Smooth muscle cell (in vitro differentiated cells): ENCODE results near the gene DENND11. TPM values are rescaled to one million over a fixed set of nuclear protein-coding genes. Genes with fewer than 3 reads are reported as not detected.
"Not testable (repeated sequence)": the region's sequence is repeated elsewhere in the genome, so short reads cannot be mapped to it uniquely, and the experiment has no call there.

Experiments
- DNase-seq: peaks from one replicate; lab custom pipeline; 2025; ENCODE audit not compliant: unreplicated experiment; lab: John Stamatoyannopoulos, UW
- H2AFZ ChIP-seq: fragments of 200-600 bp; sonication (generic); 2 replicates; pipeline ENCODE4 v1.6.0; 2016; ENCODE audit warnings: antibody characterized with exemption, low read depth, mild to moderate bottlenecking
- H3F3A ChIP-seq: fragments of 200-600 bp; sonication (generic); 2 replicates; pipeline ENCODE4 v1.6.0; 2017; ENCODE audit warnings: antibody characterized with exemption, low read depth
- H3K27ac ChIP-seq: fragments of 200-600 bp; sonication (generic); 2 replicates; pipeline ENCODE4 v1.5.1; 2016; ENCODE audit warnings: low read depth, mild to moderate bottlenecking
- H3K27me3 ChIP-seq: fragments of 200-600 bp; sonication (generic); 2 replicates; pipeline ENCODE4 v1.6.1; 2016; ENCODE audit warnings: low read depth, mild to moderate bottlenecking
- H3K36me3 ChIP-seq: fragments of 200-600 bp; sonication (generic); 2 replicates; pipeline ENCODE4 v1.5.1; 2016; ENCODE audit warnings: low read depth
- H3K4me1 ChIP-seq: fragments of 200-600 bp; sonication (generic); 2 replicates; pipeline ENCODE4 v1.5.1; 2016; ENCODE audit warnings: low read depth
- H3K4me2 ChIP-seq: fragments of 200-600 bp; sonication (generic); 2 replicates; pipeline ENCODE4 v1.6.0; 2016; ENCODE audit warnings: mild to moderate bottlenecking
- H3K4me3 ChIP-seq: fragments of 200-600 bp; sonication (generic); 2 replicates; pipeline ENCODE4 v1.5.1; 2016; ENCODE audit warnings: mild to moderate bottlenecking
- H3K79me2 ChIP-seq: fragments of 200-600 bp; sonication (generic); 2 replicates; pipeline ENCODE4 v1.6.0; 2016; ENCODE audit warnings: low read depth, mild to moderate bottlenecking
- H3K9ac ChIP-seq: fragments of 200-600 bp; sonication (generic); 2 replicates; pipeline ENCODE4 v1.6.0; 2016; ENCODE audit warnings: low read depth
- H3K9me3 ChIP-seq: fragments of 200-600 bp; sonication (generic); replicated peaks from 2 replicates; pipeline ENCODE4 v1.5.1; 2016; ENCODE audit warnings: low read depth
- H4K20me1 ChIP-seq: fragments of 200-600 bp; sonication (generic); 2 replicates; pipeline ENCODE4 v1.6.0; 2016; ENCODE audit warnings: low read depth
- CTCF ChIP-seq: fragments of 200-600 bp; sonication (generic); IDR thresholded peaks from 2 replicates; pipeline ENCODE4 v1.5.1; 2017; ENCODE audit warnings: borderline replicate concordance, mild to moderate bottlenecking, antibody characterized with exemption; ENCODE audit not compliant: insufficient read depth, poor library complexity, severe bottlenecking
- WGBS: methylation state at CpG from one replicate; pipeline ENCODE4 v1.1.7; 2016; ENCODE audit warnings: low lambda C conversion rate; 5-methylcytosine and 5-hydroxymethylcytosine counted together
- polyA plus RNA-seq: library from polyadenylated mRNA; unstranded; fragments of >200 nt; fragmentation: Nextera tagmentation; extraction: Ambion mirVana; gene quantifications from 2 replicates; pipeline ENCODE4 v1.2.1, GENCODE V29; 2016
- total RNA-seq: library from RNA; depleted of rRNA; stranded (reverse); fragments of >200 nt; gene quantifications from 2 replicates; pipeline ENCODE4 v1.2.3, GENCODE V29; 2014

The DENND11 gene
- total and polyA plus RNA-seq, 2 experiments from 2014 or later = 3.2 to 9.3 TPM

- Histone ChIP-seq H3K4me2 (no peak overlapping the region), H3K79me2 (peaks cover 10% of the 10 kb centered on the region), H3K9me3 (no peaks in the 10 kb centered on the region), H3K4me1 (no peaks in the 10 kb centered on the region), H2AFZ (no peak overlapping the region), H3F3A (no peaks in the 10 kb centered on the region), H3K36me3 (no peaks in the 10 kb centered on the region), H3K27me3 (no peaks in the 10 kb centered on the region), H3K9ac (no peak overlapping the region), H3K4me3 (no peak overlapping the region), H3K27ac (no peak overlapping the region), H4K20me1 (peaks cover 77% of the 10 kb centered on the region)
- TF ChIP-seq CTCF = no peak
- WGBS = 97% methylated on average over 6 of the region's 6 CpGs
- no peak for DNase-seq
These were observed 6.1 kb downstream of the DENND11 start for GRCh38 chr7:141695803-141696289.

GRCh38 chr7:141693082-141693481, 8.9 kb downstream of the DENND11 start:
- no peak overlapping the region for H3K4me2 ChIP-seq
- TF ChIP-seq CTCF = no peak
- no peak overlapping the region for H3K27ac ChIP-seq
- H3K27me3 ChIP-seq = no peaks in the 10 kb centered on the region
- H3K4me1 ChIP-seq = no peaks in the 10 kb centered on the region
- H3K4me3 ChIP-seq = no peak overlapping the region
- 93% methylated on average over 3 of the region's 3 CpGs for WGBS
- H3K79me2 ChIP-seq = peaks cover 10% of the 10 kb centered on the region
- DNase-seq = no peak
- H3F3A ChIP-seq = no peaks in the 10 kb centered on the region
- H4K20me1 ChIP-seq = peaks cover 69% of the 10 kb centered on the region
- H3K9me3 ChIP-seq = no peaks in the 10 kb centered on the region
- no peak overlapping the region for H3K9ac ChIP-seq
- no peaks in the 10 kb centered on the region for H3K36me3 ChIP-seq
- H2AFZ ChIP-seq = no peak overlapping the region

- H3K9ac ChIP-seq = no peak overlapping the region
- H3K9me3 ChIP-seq = no peaks in the 10 kb centered on the region
- no peak for DNase-seq
- H3K79me2 ChIP-seq = peaks cover 10% of the 10 kb centered on the region
- TF ChIP-seq CTCF = no peak
- no peak overlapping the region for H3K27ac ChIP-seq
- H4K20me1 ChIP-seq = peaks cover 62% of the 10 kb centered on the region
- H3K4me1 ChIP-seq = no peaks in the 10 kb centered on the region
- WGBS = 85% methylated on average over 4 of the region's 4 CpGs
- no peak overlapping the region for H2AFZ ChIP-seq
- H3K36me3 ChIP-seq = no peaks in the 10 kb centered on the region
- H3K27me3 ChIP-seq = no peaks in the 10 kb centered on the region
- H3F3A ChIP-seq = no peaks in the 10 kb centered on the region
- H3K4me3 ChIP-seq = no peak overlapping the region
- no peak overlapping the region for H3K4me2 ChIP-seq
These were observed 10.0 kb downstream of the DENND11 start for GRCh38 chr7:141691961-141692360.

GRCh38 chr7:141691540-141691939, 10.4 kb downstream of the DENND11 start:
- Histone ChIP-seq H3K4me3 (no peak overlapping the region), H3K79me2 (peaks cover 8% of the 10 kb centered on the region), H3K4me1 (no peaks in the 10 kb centered on the region), H3K9ac (no peak overlapping the region), H2AFZ (no peak overlapping the region), H3K27ac (no peak overlapping the region), H3K27me3 (no peaks in the 10 kb centered on the region), H3K4me2 (no peak overlapping the region), H3K9me3 (no peaks in the 10 kb centered on the region), H4K20me1 (peaks cover 61% of the 10 kb centered on the region), H3F3A (no peaks in the 10 kb centered on the region), H3K36me3 (no peaks in the 10 kb centered on the region)
- WGBS = 73% methylated on average over 3 of the region's 3 CpGs
- TF ChIP-seq CTCF = no peak
- DNase-seq = no peak

- not testable (repeated sequence) for H3K27me3 ChIP-seq, H3K27ac ChIP-seq, H3K4me1 ChIP-seq, H3K4me2 ChIP-seq, H3K9ac ChIP-seq, H3K36me3 ChIP-seq, H3K79me2 ChIP-seq, DNase-seq, H3K9me3 ChIP-seq, H3K4me3 ChIP-seq, H2AFZ ChIP-seq, H3F3A ChIP-seq
- WGBS = 92% methylated on average over 3 of the region's 3 CpGs
- peaks cover 40% of the 10 kb centered on the region for H4K20me1 ChIP-seq
These were observed 12.7 kb downstream of the DENND11 start for GRCh38 chr7:141689072-141689825.
